ENCODE results near the gene PROM1. TPM values are rescaled to one million over a fixed set of nuclear protein-coding genes. Genes with fewer than 3 reads are reported as not detected.

Gene PROM1
- total and polyA plus RNA-seq, 2 of the 8 experiments (the other 6 are each of a cell fraction or from before 2014, with no cell fraction given): 36.0 to 59.7 TPM

DNA sequence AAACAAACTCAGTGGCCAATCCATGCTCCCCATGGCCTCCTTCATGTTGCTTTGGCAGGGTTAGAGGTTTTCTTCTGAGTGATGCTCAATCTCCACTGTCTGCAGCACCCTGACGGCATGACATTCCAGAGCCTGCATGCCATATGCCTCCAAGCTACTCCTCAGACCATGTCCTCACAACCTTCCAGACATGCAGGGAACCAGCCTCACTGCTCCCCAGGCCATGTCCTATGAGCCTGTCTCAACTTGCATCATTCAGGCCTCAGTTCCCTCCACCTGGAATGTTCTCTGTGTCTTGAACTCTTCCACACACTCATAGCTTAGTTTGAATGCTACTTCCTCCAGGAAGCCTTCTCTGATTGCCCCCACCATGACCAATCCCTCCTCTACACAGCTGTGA is 18.8 kb downstream of the PROM1 start:
- no peak for DNase-seq (ENCODE audit: low read depth in 1 of 2, low spot score in 2 of 2)
- no peak overlapping the region for H3K4ac ChIP-seq (replicated peaks; ENCODE audit: insufficient read length, low read depth, low read length)
- no peak for TF ChIP-seq SRF (IDR thresholded peaks at IDR 0.05; ENCODE audit: low read depth, low read length)
- no peak for TF ChIP-seq CBX5 (IDR thresholded peaks at IDR 0.05; ENCODE audit: low read depth, low read length)
- no peak for TF ChIP-seq SP1 (IDR thresholded peaks at IDR 0.05; ENCODE audit: low read depth, low read length)
- no peak for TF ChIP-seq SIRT6 (IDR thresholded peaks at IDR 0.05; ENCODE audit: low read length)
- TF ChIP-seq KDM5A (IDR thresholded peaks at IDR 0.05; ENCODE audit: low read length): no peak
- TF ChIP-seq HDAC2 (IDR thresholded peaks at IDR 0.05; ENCODE audit: borderline replicate concordance in 1 of 2, low read depth in 2 of 2, low read length in 2 of 2): no peak
- TF ChIP-seq, protein P1, sequence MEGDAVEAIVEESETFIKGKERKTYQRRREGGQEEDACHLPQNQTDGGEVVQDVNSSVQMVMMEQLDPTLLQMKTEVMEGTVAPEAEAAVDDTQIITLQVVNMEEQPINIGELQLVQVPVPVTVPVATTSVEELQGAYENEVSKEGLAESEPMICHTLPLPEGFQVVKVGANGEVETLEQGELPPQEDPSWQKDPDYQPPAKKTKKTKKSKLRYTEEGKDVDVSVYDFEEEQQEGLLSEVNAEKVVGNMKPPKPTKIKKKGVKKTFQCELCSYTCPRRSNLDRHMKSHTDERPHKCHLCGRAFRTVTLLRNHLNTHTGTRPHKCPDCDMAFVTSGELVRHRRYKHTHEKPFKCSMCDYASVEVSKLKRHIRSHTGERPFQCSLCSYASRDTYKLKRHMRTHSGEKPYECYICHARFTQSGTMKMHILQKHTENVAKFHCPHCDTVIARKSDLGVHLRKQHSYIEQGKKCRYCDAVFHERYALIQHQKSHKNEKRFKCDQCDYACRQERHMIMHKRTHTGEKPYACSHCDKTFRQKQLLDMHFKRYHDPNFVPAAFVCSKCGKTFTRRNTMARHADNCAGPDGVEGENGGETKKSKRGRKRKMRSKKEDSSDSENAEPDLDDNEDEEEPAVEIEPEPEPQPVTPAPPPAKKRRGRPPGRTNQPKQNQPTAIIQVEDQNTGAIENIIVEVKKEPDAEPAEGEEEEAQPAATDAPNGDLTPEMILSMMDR (IDR thresholded peaks at IDR 0.05; ENCODE audit: control extremely low read depth in 1 of 3, insufficient read depth in 1 of 3, low read depth in 1 of 3, low read length in 3 of 3): no peak
- no peak for TF ChIP-seq RXRA (IDR thresholded peaks at IDR 0.05; ENCODE audit: insufficient read depth, low read depth, low read length)
- no peak for TF ChIP-seq TCF12 (IDR thresholded peaks at IDR 0.05; ENCODE audit: low read depth, low read length)

More for the DNA sequence above, 18.8 kb downstream of the PROM1 start:
- Histone ChIP-seq H4K5ac (ENCODE audit: insufficient read length, low read depth, low read length) (no peak overlapping the region), H3K23me2 (ENCODE audit: low read depth, low read length) (no peaks in the 10 kb centered on the region), H2AFZ (ENCODE audit: low read length) (no peak overlapping the region), H3K79me2 (ENCODE audit: control insufficient read depth in 1 of 2, insufficient read depth in 2 of 2, low read length in 2 of 2) (peaks cover 8 to 87% of the 10 kb centered on the region in 2 experiments; a peak in 3 of 4 replicates), H2BK5ac (ENCODE audit: low read depth, low read length) (no peak overlapping the region), H3K9ac (replicated peaks in 1 of 4; ENCODE audit: extremely low read depth in 1 of 4, low read depth in 3 of 4, low read length in 3 of 4) (no peak overlapping the region), H3K4me3 (ENCODE audit: extremely low read depth in 1 of 4, insufficient read depth in 2 of 4, low read depth in 3 of 4, low read length in 4 of 4) (no peak overlapping the region), H2BK120ac (replicated peaks; ENCODE audit: low read depth, low read length) (no peak overlapping the region), H4K8ac (ENCODE audit: extremely low read depth, insufficient read depth, low read length) (no peak overlapping the region), H2BK20ac (ENCODE audit: low read length) (no peak overlapping the region; the same call in 1 of the 2 replicates), H3K23ac (ENCODE audit: insufficient read length) (no peak overlapping the region), H2BK15ac (ENCODE audit: low read length) (no peak overlapping the region), H3K9me3 (ENCODE audit: insufficient read depth in 2 of 2, low read depth in 1 of 2, low read length in 1 of 2) (no peaks in the 10 kb centered on the region), H3K27ac (ENCODE audit: low read depth, low read length) (no peak overlapping the region), H3K4me1 (replicated peaks in 1 of 4; ENCODE audit: control insufficient read depth in 3 of 4, insufficient read depth in 4 of 4, low read length in 3 of 4) (peaks cover 0 to 2% (median under 1%) of the 10 kb centered on the region in 4 experiments; a peak in 2 of 7 replicates), H2BK12ac (ENCODE audit: low read depth, low read length) (no peak overlapping the region), H3K27me3 (replicated peaks in 1 of 4; ENCODE audit: control insufficient read depth in 3 of 4, extremely low read depth in 1 of 4, insufficient read depth in 3 of 4, low read length in 3 of 4) (no peaks in the 10 kb centered on the region), H3K79me1 (ENCODE audit: low read depth, low read length) (peaks cover 9% of the 10 kb centered on the region; the same call in 1 of the 2 replicates), H3K18ac (ENCODE audit: extremely low read depth, low read length) (no peak overlapping the region), H2AK5ac (ENCODE audit: low read depth, low read length) (no peak overlapping the region), H4K91ac (replicated peaks; ENCODE audit: insufficient read length, low read length) (no peak overlapping the region), H4K20me1 (replicated peaks in 1 of 2; ENCODE audit: control insufficient read depth in 1 of 2, insufficient read depth in 2 of 2, low read length in 2 of 2) (peaks cover 0 to 6% of the 10 kb centered on the region in 2 experiments), H3K56ac (replicated peaks; ENCODE audit: insufficient read length, low read depth, low read length) (no peak overlapping the region), H3K14ac (ENCODE audit: insufficient read length) (no peak overlapping the region), H3K4me2 (ENCODE audit: insufficient read depth in 1 of 2, low read depth in 2 of 2, low read length in 2 of 2) (no peak overlapping the region), H3K36me3 (ENCODE audit: control insufficient read depth in 2 of 4, insufficient read depth in 4 of 4, low read length in 3 of 4) (peaks cover 0 to 22% (median 13%) of the 10 kb centered on the region in 4 experiments; a peak in 3 of 8 replicates)
- ChIA-PET POLR2A (ENCODE audit: partially characterized antibody) (interaction anchor here (1.7 to 7.3 kb wide), 2 partner anchors 16 to 17 kb away, joined by 4 to 87 read pairs; partner anchors contain the start of gene PROM1), CTCF (ENCODE audit: partially characterized antibody) (interaction anchor here (0.9 to 1.1 kb wide), 3 partner anchors 38 to 140 kb away, joined by 3 to 5 read pairs (median 4); no protein-coding TSS in a partner anchor)
- WGBS, 2 experiments (ENCODE audit: extremely low coverage in 1 of 2, insufficient coverage in 1 of 2, insufficient read length in 1 of 2, insufficient replicate concordance in 2 of 2, low coverage in 1 of 2, low lambda C conversion rate in 2 of 2, missing lambda C conversion rate in 1 of 2): 83% methylated on average over 1 of the region's 1 CpG; no CpG with 5 or more reads in 1 of the 2 experiments
- no peak for FAIRE-seq

Data from H1 (cell line).